Neural cell (in vitro differentiated cells): ENCODE measurements around the gene MRPS34. TPM values are rescaled to one million over a fixed set of nuclear protein-coding genes. Genes with fewer than 3 reads are reported as not detected.

Source experiments
- H2AFZ ChIP-seq: fragments of 200-600, 300-800 bp; sonication (generic), shearing (Covaris generic); 2 replicates; pipeline ENCODE4 v1.6.0; 2014; ENCODE audit warnings: low read depth, mild to moderate bottlenecking, antibody characterized with exemption, low read length, moderate library complexity
- H3F3A ChIP-seq: fragments of 200-600 bp; shearing (Covaris generic); 2 replicates; pipeline ENCODE4 v1.6.1; 2016; ENCODE audit warnings: mild to moderate bottlenecking, moderate library complexity, mixed read lengths, antibody characterized with exemption, low read length; ENCODE audit not compliant: insufficient read depth, poor library complexity, severe bottlenecking
- H3K27ac ChIP-seq: fragments of 200-600, 300-800 bp; sonication (generic), shearing (Covaris generic); 2 replicates; pipeline ENCODE4 v1.5.1; 2014; ENCODE audit warnings: mild to moderate bottlenecking, low read length, moderate library complexity
- H3K27me3 ChIP-seq: fragments of 300-800, 200-600 bp; sonication (generic), shearing (Covaris generic); 2 replicates; pipeline ENCODE4 v1.6.0; 2014; ENCODE audit warnings: mild to moderate bottlenecking, low read depth, low read length, moderate library complexity; ENCODE audit not compliant: insufficient read depth
- H3K36me3 ChIP-seq: fragments of 300-800, 200-600 bp; sonication (generic), shearing (Covaris generic); 2 replicates; pipeline ENCODE4 v1.5.1; 2014; ENCODE audit warnings: mild to moderate bottlenecking, antibody characterized with exemption, low read length, moderate library complexity; ENCODE audit not compliant: insufficient read depth
- H3K4me2 ChIP-seq: fragments of 300-800, 200-600 bp; sonication (generic), shearing (Covaris generic); 2 replicates; pipeline ENCODE4 v1.6.0; 2014; ENCODE audit warnings: mild to moderate bottlenecking, low read length
- H3K4me3 ChIP-seq: fragments of 300-800, 200-600 bp; sonication (generic), shearing (Covaris generic); 2 replicates; pipeline ENCODE4 v1.5.1; 2014; ENCODE audit warnings: mild to moderate bottlenecking, low read length, moderate library complexity
- H3K79me2 ChIP-seq: fragments of 200-600 bp; shearing (Covaris generic); replicated peaks from 2 replicates; pipeline ENCODE4 v1.6.0; 2014; ENCODE audit warnings: mild to moderate bottlenecking, low read length, moderate library complexity; ENCODE audit not compliant: insufficient read depth
- H3K9ac ChIP-seq: fragments of 300-800, 200-600 bp; sonication (generic), shearing (Covaris generic); 2 replicates; pipeline ENCODE4 v1.6.1; 2016; ENCODE audit warnings: mild to moderate bottlenecking, low read length, mixed read lengths
- H3K9me2 ChIP-seq: fragments of 200-600 bp; shearing (Covaris generic); 2 replicates; pipeline ENCODE4 v1.6.1; 2016; ENCODE audit warnings: mild to moderate bottlenecking, low read length, mixed read lengths; ENCODE audit not compliant: insufficient read depth
- H3K9me3 ChIP-seq: fragments of 200-600, 300-800 bp; sonication (generic), shearing (Covaris generic); 2 replicates; pipeline ENCODE4 v1.6.1; 2016; ENCODE audit warnings: mild to moderate bottlenecking, mixed run types, low read length, moderate library complexity, mixed read lengths
- H4K20me1 ChIP-seq: fragments of 200-600 bp; shearing (Covaris generic); 2 replicates; pipeline ENCODE4 v1.6.1; 2016; ENCODE audit warnings: mild to moderate bottlenecking, mixed run types; ENCODE audit not compliant: insufficient read depth
- EP300 ChIP-seq: fragments of 450-650 bp; conservative IDR thresholded peaks from 2 replicates; pipeline ENCODE4 v1.6.1; 2014; ENCODE audit warnings: antibody characterized with exemption, mild to moderate bottlenecking, moderate library complexity; ENCODE audit not compliant: poor library complexity, severe bottlenecking
- EZH2 ChIP-seq: fragments of 200-600, 300-800 bp; shearing (Covaris generic), sonication (generic); IDR thresholded peaks from 2 replicates; pipeline ENCODE4 v1.6.1; 2014; ENCODE audit warnings: antibody characterized with exemption, low read length, borderline replicate concordance, mild to moderate bottlenecking; ENCODE audit not compliant: insufficient read depth, poor library complexity, severe bottlenecking
- MXI1 ChIP-seq: fragments of 450-650 bp; conservative IDR thresholded peaks from 2 replicates; pipeline ENCODE4 v1.6.1; 2014; ENCODE audit warnings: antibody characterized with exemption, mild to moderate bottlenecking; ENCODE audit not compliant: poor library complexity, severe bottlenecking
- POLR2AphosphoS5 ChIP-seq: IDR thresholded peaks from 2 replicates; pipeline ENCODE4 v1.6.1; 2012
- RAD21 ChIP-seq: fragments of 450-650 bp; conservative IDR thresholded peaks from 2 replicates; pipeline ENCODE4 v1.6.1; 2014; ENCODE audit warnings: antibody characterized with exemption, mild to moderate bottlenecking, moderate library complexity
- SMC3 ChIP-seq: fragments of 450-650 bp; conservative IDR thresholded peaks from 2 replicates; pipeline ENCODE4 v1.6.1; 2014; ENCODE audit warnings: antibody characterized with exemption, mild to moderate bottlenecking, moderate library complexity; ENCODE audit not compliant: poor library complexity
- TAF1 ChIP-seq: IDR thresholded peaks from 2 replicates; pipeline ENCODE4 v1.6.1; 2012; ENCODE audit warnings: low read depth
- polyA plus RNA-seq: library from polyadenylated mRNA; depleted of rRNA; stranded (reverse); fragments of >200 nt; gene quantifications from 2 replicates; pipeline ENCODE4 v1.2.3, GENCODE V29; 2014
- TF ChIP-seq, protein P1 (sequence below): fragments of 450-650 bp; IDR thresholded peaks from 2 replicates; pipeline ENCODE4 v1.5.1; 2014; ENCODE audit warnings: antibody characterized with exemption, mild to moderate bottlenecking, moderate library complexity; ENCODE audit not compliant: poor library complexity, severe bottlenecking
- TF ChIP-seq, protein P2 (sequence below): IDR thresholded peaks from 2 replicates; pipeline ENCODE4 v1.6.1; 2012; ENCODE audit warnings: borderline replicate concordance

The MRPS34 gene
- polyA plus RNA-seq, 1 donor from 2014 or later = 113 TPM

DNA sequence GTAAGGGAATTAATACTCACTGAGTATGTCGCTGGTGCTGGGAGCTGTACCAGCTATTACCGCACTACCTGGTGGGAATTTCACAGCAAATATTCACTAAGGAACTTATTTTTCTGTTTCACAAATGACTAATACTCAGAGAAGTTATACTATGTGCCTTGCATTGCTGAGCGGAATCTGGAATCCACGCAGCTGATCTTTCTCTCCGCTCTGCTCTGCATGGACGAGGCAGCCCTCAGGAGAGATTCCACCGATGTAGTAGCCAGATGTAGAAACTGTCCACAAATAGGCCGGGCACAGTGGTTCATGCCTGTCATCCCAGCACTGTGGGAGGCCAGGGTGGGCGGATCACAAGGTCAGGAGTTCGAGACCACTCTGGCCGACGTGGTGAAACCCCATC, 18.7 kb downstream of the MRPS34 start:
- H3K27me3 ChIP-seq = no peaks in the 10 kb centered on the region
- H3K36me3 ChIP-seq = peaks cover 6% of the 10 kb centered on the region
- no peak overlapping the region for H2AFZ ChIP-seq
- H3K4me3 ChIP-seq = no peak overlapping the region
- H4K20me1 ChIP-seq = no peaks in the 10 kb centered on the region
- H3K9me2 ChIP-seq = no peaks in the 10 kb centered on the region
- no peaks in the 10 kb centered on the region for H3K79me2 ChIP-seq
- no peak overlapping the region for H3K27ac ChIP-seq
- H3K9ac ChIP-seq = no peak overlapping the region
- H3F3A ChIP-seq = no peaks in the 10 kb centered on the region
- TF ChIP-seq, protein P1, sequence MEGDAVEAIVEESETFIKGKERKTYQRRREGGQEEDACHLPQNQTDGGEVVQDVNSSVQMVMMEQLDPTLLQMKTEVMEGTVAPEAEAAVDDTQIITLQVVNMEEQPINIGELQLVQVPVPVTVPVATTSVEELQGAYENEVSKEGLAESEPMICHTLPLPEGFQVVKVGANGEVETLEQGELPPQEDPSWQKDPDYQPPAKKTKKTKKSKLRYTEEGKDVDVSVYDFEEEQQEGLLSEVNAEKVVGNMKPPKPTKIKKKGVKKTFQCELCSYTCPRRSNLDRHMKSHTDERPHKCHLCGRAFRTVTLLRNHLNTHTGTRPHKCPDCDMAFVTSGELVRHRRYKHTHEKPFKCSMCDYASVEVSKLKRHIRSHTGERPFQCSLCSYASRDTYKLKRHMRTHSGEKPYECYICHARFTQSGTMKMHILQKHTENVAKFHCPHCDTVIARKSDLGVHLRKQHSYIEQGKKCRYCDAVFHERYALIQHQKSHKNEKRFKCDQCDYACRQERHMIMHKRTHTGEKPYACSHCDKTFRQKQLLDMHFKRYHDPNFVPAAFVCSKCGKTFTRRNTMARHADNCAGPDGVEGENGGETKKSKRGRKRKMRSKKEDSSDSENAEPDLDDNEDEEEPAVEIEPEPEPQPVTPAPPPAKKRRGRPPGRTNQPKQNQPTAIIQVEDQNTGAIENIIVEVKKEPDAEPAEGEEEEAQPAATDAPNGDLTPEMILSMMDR = no peak
- TF ChIP-seq, protein P2, sequence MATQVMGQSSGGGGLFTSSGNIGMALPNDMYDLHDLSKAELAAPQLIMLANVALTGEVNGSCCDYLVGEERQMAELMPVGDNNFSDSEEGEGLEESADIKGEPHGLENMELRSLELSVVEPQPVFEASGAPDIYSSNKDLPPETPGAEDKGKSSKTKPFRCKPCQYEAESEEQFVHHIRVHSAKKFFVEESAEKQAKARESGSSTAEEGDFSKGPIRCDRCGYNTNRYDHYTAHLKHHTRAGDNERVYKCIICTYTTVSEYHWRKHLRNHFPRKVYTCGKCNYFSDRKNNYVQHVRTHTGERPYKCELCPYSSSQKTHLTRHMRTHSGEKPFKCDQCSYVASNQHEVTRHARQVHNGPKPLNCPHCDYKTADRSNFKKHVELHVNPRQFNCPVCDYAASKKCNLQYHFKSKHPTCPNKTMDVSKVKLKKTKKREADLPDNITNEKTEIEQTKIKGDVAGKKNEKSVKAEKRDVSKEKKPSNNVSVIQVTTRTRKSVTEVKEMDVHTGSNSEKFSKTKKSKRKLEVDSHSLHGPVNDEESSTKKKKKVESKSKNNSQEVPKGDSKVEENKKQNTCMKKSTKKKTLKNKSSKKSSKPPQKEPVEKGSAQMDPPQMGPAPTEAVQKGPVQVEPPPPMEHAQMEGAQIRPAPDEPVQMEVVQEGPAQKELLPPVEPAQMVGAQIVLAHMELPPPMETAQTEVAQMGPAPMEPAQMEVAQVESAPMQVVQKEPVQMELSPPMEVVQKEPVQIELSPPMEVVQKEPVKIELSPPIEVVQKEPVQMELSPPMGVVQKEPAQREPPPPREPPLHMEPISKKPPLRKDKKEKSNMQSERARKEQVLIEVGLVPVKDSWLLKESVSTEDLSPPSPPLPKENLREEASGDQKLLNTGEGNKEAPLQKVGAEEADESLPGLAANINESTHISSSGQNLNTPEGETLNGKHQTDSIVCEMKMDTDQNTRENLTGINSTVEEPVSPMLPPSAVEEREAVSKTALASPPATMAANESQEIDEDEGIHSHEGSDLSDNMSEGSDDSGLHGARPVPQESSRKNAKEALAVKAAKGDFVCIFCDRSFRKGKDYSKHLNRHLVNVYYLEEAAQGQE = no peak
- TF ChIP-seq EZH2 (no peak), EP300 (no peak), RAD21 (no peak), TAF1 (no peak), SMC3 (no peak), MXI1 (no peak), POLR2AphosphoS5 (no peak)
- H3K4me2 ChIP-seq = no peak overlapping the region
- H3K9me3 ChIP-seq = no peaks in the 10 kb centered on the region

DNA sequence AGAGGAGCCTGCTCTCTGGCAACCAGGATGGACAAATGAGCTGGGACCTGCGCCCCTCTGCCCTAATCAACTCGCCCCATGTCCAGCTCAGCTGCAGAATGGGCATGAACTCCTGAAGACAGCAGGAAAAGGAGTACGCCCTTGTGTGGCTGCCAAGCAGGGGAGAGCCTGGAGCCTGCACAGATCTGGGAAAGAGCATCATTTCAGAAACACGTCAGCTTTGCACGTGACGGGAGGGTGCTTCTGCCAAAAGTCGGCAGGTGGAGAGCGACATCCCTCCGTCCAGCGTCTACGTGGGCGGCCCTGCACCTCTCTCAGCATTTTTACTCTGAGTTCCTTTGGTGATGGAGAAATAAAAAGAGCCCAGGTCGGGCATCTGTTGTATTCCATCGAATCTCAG, 20.1 kb downstream of the MRPS34 start:
- Histone ChIP-seq H3K9me3 (no peaks in the 10 kb centered on the region), H3K9ac (no peak overlapping the region), H3K4me3 (no peak overlapping the region), H3F3A (no peaks in the 10 kb centered on the region), H3K27ac (no peak overlapping the region), H3K9me2 (no peaks in the 10 kb centered on the region), H3K27me3 (no peaks in the 10 kb centered on the region), H3K79me2 (no peaks in the 10 kb centered on the region), H3K4me2 (no peak overlapping the region), H3K36me3 (peaks cover 7% of the 10 kb centered on the region), H2AFZ (no peak overlapping the region), H4K20me1 (no peaks in the 10 kb centered on the region)
- no peak for TF ChIP-seq TAF1
- TF ChIP-seq EZH2 = no peak
- TF ChIP-seq POLR2AphosphoS5 = no peak
- no peak for TF ChIP-seq MXI1
- TF ChIP-seq SMC3 = no peak
- no peak for TF ChIP-seq RAD21
- no peak for TF ChIP-seq EP300
- TF ChIP-seq, protein P2 = no peak
- TF ChIP-seq, protein P1 = no peak
